Measurements from ENCODE around the gene GH1.
"Not testable (repeated sequence)": the region's sequence is repeated elsewhere in the genome, so short reads cannot be mapped to it uniquely, and the experiment has no call there.

The GH1 gene

GRCh38 chr17:63896524-63897354 is 21.9 kb downstream of the GH1 start, which contains the start of gene CSH1:
TSS of gene CSH1 (minus strand) at chr17:63896574. CDS start at chr17:63896511, 63 bp downstream.
- DNase-seq (ENCODE audit: low read depth, low spot score) = not testable (repeated sequence)

DNA sequence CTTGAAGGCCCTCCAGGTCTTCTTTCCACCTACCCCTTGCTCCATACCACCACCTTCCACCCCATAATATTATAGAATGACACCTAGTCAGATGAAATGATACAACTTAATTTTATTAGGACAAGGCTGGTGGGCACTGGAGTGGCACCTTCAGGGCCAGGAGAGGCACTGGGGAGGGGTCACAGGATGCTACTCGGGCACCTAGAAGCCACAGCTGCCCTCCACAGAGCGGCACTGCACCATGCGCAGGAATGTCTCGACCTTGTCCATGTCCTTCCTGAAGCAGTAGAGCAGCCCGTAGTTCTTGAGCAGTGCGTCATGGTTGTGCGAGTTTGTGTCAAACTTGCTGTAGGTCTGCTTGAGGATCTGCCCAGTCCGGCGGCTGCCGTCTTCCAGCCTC is 23.8 kb downstream of the GH1 start:
- DNase-seq (ENCODE audit: low read depth, low spot score) = not testable (repeated sequence)

- not testable (repeated sequence) for DNase-seq (ENCODE audit: low read depth, low spot score)
Measured at GRCh38 chr17:63894021-63894420, 24.6 kb downstream of the GH1 start.

- not testable (repeated sequence) for DNase-seq (ENCODE audit: low read depth, low spot score)
Measured at GRCh38 chr17:63892316-63893037, 26.2 kb downstream of the GH1 start.

DNA sequence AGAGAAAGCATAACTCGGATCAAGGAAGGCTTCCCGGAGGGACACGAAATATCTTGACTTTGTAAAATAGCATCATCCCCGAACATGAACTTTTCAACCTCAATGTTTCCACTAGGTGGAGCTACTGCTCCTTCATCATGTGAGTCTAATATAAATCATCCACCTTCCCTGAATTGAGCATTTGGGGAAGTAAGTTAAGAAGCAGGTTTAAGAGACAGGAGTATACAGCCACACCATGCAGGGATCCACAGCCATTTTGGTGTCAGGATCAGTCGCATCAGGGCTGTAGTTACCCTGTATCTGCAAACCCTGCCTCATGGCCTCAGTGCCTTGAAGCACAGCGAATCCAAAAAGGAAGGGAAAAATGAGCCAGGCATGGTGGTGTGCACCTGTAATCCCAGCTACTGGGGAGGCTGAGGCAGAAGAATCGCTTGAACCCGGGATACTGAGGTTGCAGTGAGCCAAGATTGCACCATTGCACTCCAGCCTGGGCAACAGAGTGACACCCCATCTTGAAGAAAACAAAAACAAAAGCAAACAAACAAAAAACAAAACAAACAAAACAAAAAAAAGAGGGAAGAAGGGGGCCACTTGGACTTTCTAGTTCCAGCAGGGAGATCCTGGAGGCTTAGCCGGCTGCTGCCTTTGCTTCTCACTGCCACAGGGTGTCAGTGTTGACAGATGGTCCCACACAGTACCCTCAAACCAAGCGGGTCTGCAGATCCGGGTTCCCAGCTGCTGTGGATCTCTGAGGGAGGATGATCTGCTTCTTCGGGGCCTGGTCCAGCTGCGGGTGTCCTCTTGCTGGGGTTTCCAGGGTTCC is 29.4 kb downstream of the GH1 start:
- DNase-seq (ENCODE audit: low read depth, low spot score) = not testable (repeated sequence)

DNA sequence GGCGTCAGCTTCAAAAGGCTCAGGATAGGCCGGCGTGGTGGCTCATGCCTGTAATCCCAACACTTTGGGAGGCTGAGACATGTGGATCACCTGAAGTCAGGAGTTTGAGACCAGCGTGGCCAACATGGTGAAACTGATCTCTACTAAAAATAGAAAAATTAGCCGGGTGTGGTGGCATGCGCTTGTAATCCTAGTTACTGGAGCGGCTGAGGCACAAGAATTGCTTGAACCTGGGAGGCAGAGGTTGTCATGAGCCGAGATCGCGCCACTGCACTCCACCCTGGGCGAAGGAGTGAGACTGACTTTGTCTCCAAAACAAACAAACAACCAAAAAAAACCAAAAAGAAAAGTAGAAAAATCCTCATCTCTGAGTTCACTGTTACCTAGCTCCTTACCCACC is 33.5 kb downstream of the GH1 start:
- not testable (repeated sequence) for DNase-seq (ENCODE audit: low read depth, low spot score)

DNA sequence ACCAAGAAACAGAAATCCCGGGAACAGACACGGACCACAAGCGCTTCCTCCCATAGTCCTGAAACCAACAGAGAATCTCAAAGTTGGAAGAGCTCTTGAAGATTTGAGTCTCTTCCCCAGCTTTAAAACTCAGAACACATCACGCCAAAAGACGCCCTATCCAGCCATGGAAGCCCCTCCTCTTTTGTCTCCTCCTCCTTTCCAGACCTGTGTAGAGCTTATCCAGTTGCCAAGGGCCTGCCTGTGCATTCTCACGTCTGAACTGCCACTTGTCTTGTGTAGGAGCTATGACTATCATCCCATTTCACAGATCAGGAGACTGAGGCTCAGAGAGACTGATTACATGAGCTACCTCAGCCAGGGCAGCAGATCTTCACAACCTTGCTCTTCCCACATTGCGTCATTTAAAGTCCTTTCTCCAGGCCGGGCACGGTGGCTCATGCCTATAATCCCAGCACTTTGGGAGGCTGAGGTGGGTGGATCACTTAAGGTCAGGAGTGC is 36.0 kb downstream of the GH1 start:
- DNase-seq (ENCODE audit: low read depth, low spot score) = not testable (repeated sequence)

DNA sequence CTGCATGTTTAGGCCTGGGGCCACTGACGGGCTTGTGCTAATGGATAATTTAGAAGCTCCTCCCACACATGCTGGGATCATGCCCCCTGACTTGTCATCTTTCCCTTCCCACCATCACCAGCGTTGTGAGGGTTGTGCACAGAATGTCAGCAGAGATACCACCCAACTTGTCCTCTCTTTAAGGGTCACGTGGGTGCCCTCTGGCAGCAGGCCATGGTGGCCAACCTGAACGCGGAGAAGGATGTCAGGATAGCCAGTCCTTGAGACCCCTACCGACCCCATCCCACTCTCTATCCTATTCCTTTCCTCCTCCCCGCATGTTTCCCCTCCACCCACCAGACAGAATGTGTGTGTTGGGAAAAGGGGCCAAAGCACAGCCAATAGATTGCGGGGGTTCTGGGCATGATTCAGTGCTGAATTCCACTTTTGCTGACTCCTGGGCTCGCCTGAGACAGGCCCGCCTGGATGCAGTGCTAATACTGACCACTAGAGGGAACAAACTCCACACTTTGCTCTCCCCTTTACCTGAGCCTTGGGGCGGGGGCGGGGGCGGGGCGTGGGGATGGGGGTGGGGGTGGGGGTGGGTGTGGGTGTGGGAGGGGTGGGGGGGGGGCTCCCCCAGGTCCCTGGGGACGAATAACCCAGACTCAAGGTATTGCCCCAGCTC is 36.6 kb downstream of the GH1 start, which contains the start of gene GH2:
Gene GH2 (minus strand): TSS at position 10 of the 667 bp plus-strand sequence. CDS start 143 bp downstream, outside the sequence.
- DNase-seq (ENCODE audit: low read depth, low spot score) = peak; percentile 38

DNA sequence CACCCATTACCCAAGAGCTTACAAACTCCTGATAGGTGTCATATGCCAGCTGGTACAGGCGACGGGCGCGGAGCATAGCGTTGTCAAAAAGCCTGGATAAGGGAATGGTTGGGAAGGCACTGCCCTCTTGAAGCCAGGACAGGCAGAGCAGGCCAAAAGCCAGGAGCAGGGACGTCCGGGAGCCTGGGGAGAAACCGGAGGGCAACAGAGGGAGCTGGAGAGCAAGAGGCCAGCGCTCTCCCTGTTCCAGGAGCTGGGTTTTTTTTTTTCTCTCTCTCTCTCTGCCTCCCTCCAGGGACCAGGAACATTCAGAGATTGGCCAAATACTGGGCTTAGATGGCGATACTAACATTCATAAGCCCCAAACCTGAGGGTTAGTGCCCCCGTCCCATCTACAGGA is 37.3 kb downstream of the GH1 start:
- DNase-seq (ENCODE audit: low read depth, low spot score) = not testable (repeated sequence)

DNA sequence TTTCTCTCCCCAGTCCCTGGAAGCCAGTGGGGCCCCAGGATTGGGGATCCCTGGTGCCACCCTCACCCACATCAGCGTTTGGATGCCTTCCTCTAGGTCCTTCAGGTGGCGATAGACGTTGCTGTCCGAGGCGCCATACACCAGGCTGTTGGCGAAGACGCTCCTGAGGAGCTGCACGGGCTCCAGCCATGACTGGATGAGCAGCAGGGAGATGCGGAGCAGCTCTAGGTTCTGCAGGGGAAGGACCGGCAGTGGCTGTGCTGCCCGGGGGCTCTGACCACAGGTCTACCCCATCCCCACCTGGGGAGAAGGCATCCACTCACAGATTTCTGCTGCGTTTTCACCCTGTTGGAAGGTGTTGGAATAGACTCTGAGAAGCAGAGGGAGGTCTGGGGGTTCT is 37.9 kb downstream of the GH1 start:
- DNase-seq (ENCODE audit: low read depth, low spot score) = no peak

DNA sequence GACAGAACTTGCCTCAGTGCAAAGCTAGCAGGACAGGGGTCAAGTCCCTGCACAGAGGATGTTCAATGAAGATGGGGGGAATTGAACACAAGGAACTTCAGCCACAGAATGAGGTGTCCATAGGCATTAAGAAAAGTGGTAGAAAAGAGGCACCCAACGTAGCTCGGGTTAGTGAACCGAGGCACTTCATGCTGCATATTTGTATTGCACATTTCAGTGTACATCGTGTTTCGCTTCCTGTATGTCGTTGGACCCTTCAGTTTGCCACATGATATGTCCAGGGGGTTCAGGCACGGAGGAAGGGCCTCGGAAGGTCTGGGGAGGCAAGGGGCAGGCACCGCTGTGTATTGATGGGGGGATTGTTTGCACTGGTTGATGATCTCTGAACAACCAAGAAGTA is 40.2 kb downstream of the GH1 start:
- not testable (repeated sequence) for DNase-seq (ENCODE audit: low read depth, low spot score)

DNA sequence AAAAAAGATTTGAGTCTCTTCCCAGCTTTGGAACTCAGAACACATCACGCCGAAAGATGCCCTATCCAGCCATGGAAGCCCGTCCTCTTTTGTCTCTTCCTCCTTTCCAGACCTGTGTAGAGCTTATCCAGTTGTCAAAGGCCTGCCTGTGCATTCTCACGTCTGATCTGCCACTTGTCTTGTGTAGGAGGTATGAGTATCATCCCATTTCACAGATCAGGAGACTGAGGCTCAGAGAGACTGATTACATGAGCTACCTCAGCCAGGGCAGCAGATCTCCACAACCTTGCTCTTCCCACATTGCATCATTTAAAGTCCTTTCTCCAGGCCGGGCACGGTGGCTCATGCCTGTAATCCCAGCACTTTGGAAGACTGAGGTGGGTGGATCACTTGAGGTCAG is 43.9 kb downstream of the GH1 start:
- DNase-seq (ENCODE audit: low read depth, low spot score) = not testable (repeated sequence)

GRCh38 chr17:63874061-63874626 is 44.5 kb downstream of the GH1 start:
- DNase-seq (ENCODE audit: low read depth, low spot score) = not testable (repeated sequence)

DNA sequence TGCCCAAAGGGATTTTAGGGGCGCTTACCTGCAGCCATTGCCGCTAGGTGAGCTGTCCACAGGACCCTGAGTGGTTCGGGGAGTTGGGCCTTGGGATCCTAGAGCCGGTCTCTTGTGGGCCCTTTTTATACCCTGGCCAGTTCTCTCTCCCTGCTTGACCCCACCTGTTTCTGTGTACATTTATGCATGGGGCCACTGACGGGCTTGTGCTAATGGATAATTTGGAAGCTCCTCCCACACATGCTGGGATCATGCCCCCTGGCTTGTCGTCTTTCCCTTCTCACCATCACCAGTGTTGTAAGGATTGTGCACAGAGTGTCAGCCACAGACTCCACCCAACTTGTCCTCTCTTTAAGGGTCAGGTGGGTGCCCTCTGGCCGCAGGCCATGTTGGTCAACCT is 45.1 kb downstream of the GH1 start, which contains the start of gene CSH2:
Gene CSH2 (minus strand): TSS at position 101 of the 400 bp plus-strand sequence. CDS start 63 bp downstream, at position 38.
- not testable (repeated sequence) for DNase-seq (ENCODE audit: low read depth, low spot score)

GRCh38 chr17:63871646-63872365 is 46.8 kb downstream of the GH1 start:
- DNase-seq (ENCODE audit: low read depth, low spot score) = not testable (repeated sequence)

DNA sequence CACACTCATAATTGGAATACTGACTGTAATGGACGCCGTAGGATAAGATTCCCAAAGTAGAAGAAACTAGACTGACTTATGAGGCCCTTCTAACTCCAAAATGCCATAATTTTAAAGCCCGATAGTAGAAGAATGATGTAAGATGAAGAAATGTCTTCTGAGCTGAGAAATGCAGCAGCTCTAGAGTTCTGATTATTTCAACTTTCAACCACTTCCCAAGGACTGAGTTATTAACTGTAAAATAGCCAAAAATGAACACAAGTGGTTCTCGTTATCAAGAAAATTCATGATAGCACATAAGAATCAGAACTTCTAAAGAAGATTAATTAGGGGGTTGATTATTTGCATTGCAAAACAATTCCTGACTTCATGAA is 48.4 kb downstream of the GH1 start:
- DNase-seq (ENCODE audit: low read depth, low spot score) = not testable (repeated sequence)

DNA sequence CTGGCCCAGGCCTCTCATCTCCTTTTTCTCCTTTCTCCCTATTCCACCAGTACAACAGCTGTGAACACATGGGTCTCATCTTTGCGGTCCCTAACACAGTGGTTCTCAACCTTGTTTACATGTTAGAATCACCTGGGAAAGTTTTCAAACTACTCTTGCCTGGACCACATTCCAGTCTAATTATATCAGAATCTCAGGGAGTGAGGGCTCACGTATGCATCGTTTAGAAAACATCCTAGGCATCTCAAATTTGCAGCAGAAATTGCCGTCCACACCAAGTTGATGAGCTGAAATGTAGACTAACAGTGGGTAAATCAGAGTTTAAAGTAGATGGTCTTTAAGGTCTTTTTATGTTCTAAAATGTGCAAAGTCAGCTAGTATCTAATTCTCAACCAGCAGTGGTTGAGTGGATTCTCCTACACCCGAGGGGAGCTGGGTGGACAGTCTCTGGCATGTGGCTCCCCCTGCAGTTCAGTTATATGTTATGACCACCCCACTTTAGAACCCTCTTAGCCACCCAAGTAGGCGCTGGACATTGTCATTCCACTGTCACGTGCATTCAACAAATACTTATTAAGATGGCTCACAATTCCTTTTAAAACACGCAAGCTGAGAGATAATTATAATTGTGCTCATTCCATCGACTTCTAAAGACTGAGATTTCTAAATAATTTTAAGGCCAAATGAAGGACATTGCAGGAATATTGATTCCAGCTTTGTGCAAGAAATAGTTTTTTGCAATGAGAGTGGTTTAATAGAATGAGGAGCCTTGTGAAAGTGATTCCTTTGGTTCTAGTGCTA is 48.9 kb downstream of the GH1 start:
- DNase-seq (ENCODE audit: low read depth, low spot score) = not testable (repeated sequence)

Measured in activated CD4-positive, CD25-positive, alpha-beta regulatory T cell treated with anti-CD3 and anti-CD28 coated beads, Interleukin-2, amount 50 U/mL, for 16 hours (primary cell).